Activated CD4-positive, alpha-beta memory T cell treated with anti-CD3 and anti-CD28 coated beads, Interleukin-2, amount 10 ng/mL, durations not matched to agents 7 days and 5 days (primary cell): ENCODE data around the gene MON2. TPM values are rescaled to one million over a fixed set of nuclear protein-coding genes. Genes with fewer than 3 reads are reported as not detected.

Experiments
- CTCF ChIA-PET: fragments of 350-600 bp; sonication (Branson Sonifier 250); formaldehyde crosslinking; loops from one replicate; lab custom pipeline; 2021; ENCODE audit warnings: antibody characterized with exemption, inconsistent platforms; lab: Charles Lee
- POLR2A ChIA-PET: fragments of 350-600 bp; sonication (Branson Sonifier 250); formaldehyde crosslinking; loops from one replicate; lab custom pipeline; 2021; ENCODE audit warnings: antibody characterized with exemption; lab: Charles Lee
- DNase-seq: peaks from one replicate; pipeline ENCODE4 v3.0.0-alpha.2; 2020
- H3K27ac Mint-ChIP-seq: one replicate; pipeline ENCODE4 v1.8.0; 2021; ENCODE audit warnings: mild to moderate bottlenecking, mixed read lengths
- H3K27me3 Mint-ChIP-seq: one replicate; pipeline ENCODE4 v1.8.0; 2021; ENCODE audit warnings: mixed read lengths
- H3K36me3 Mint-ChIP-seq: one replicate; pipeline ENCODE4 v1.8.0; 2021; ENCODE audit warnings: low read depth, mixed read lengths
- H3K4me1 Mint-ChIP-seq: one replicate; pipeline ENCODE4 v1.8.0; 2021; ENCODE audit warnings: mixed read lengths
- H3K4me3 Mint-ChIP-seq: one replicate; pipeline ENCODE4 v1.8.0; 2021; ENCODE audit warnings: mild to moderate bottlenecking, mixed read lengths
- H3K9me3 Mint-ChIP-seq: one replicate; pipeline ENCODE4 v1.8.0; 2021; ENCODE audit warnings: mixed read lengths
- total RNA-seq, 2 experiments: library from RNA; stranded (reverse); gene quantifications; one replicate each; pipeline ENCODE4 v1.2.3, GENCODE V29; 2021

MON2 gene
- total RNA-seq, 2 experiments from 2014 or later, result 42.0 to 45.0 TPM

GRCh38 chr12:62578726-62579125 is 112.1 kb downstream of the MON2 start:
- Mint-ChIP-seq H3K36me3 (peaks cover 17% of the 10 kb centered on the region), H3K27ac (no peak overlapping the region), H3K4me1 (peaks cover 2% of the 10 kb centered on the region), H3K27me3 (no peaks in the 10 kb centered on the region), H3K9me3 (no peaks in the 10 kb centered on the region), H3K4me3 (no peak overlapping the region)
- DNase-seq, result no peak
- POLR2A ChIA-PET, result interaction anchor here (0.7 kb wide), 1 partner anchor 43 kb away, joined by 3 read pairs; no protein-coding TSS in a partner anchor
- CTCF ChIA-PET, result interaction anchor here (0.9 to 2.4 kb wide), 4 partner anchors 10 to 219 kb away, joined by 3 to 7 read pairs (median 4); no protein-coding TSS in a partner anchor

GRCh38 chr12:62581288-62582064 is 114.8 kb downstream of the MON2 start:
- Mint-ChIP-seq H3K27ac (no peak overlapping the region), H3K9me3 (no peaks in the 10 kb centered on the region), H3K4me1 (peaks cover 2% of the 10 kb centered on the region), H3K27me3 (no peaks in the 10 kb centered on the region), H3K4me3 (no peak overlapping the region), H3K36me3 (peaks cover 13% of the 10 kb centered on the region)
- no peak for DNase-seq
- ChIA-PET POLR2A (interaction anchor here (1.0 to 1.2 kb wide), 2 partner anchors 19 to 22 kb away, joined by 3 to 5 read pairs; no protein-coding TSS in a partner anchor), CTCF (interaction anchor here (0.7 to 8.7 kb wide), 17 partner anchors 12 to 231 kb away, joined by 3 to 106 read pairs (median 4); no protein-coding TSS in a partner anchor)

GRCh38 chr12:62582065-62582366 is 115.4 kb downstream of the MON2 start:
- Mint-ChIP-seq H3K27ac (no peak overlapping the region), H3K27me3 (no peaks in the 10 kb centered on the region), H3K4me3 (no peak overlapping the region), H3K36me3 (peaks cover 14% of the 10 kb centered on the region), H3K9me3 (no peaks in the 10 kb centered on the region), H3K4me1 (peaks cover 2% of the 10 kb centered on the region)
- ChIA-PET CTCF (interaction anchor here (0.7 to 8.7 kb wide), 14 partner anchors 12 to 231 kb away, joined by 3 to 106 read pairs (median 4); no protein-coding TSS in a partner anchor), POLR2A (interaction anchor here (1.0 kb wide), 1 partner anchor 21 kb away, joined by 5 read pairs; no protein-coding TSS in a partner anchor)
- DNase-seq, result no peak

- no peak overlapping the region for H3K27ac Mint-ChIP-seq
- CTCF ChIA-PET, result interaction anchor here (1.0 to 8.7 kb wide), 2 partner anchors 146 to 212 kb away, joined by 4 to 106 read pairs; no protein-coding TSS in a partner anchor
- H3K4me1 Mint-ChIP-seq, result peaks cover 2% of the 10 kb centered on the region
- no peak overlapping the region for H3K4me3 Mint-ChIP-seq
- POLR2A ChIA-PET, result no interaction called here
- H3K27me3 Mint-ChIP-seq, result no peaks in the 10 kb centered on the region
- H3K9me3 Mint-ChIP-seq, result no peaks in the 10 kb centered on the region
- H3K36me3 Mint-ChIP-seq, result peaks cover 20% of the 10 kb centered on the region
- DNase-seq, result no peak
Observed at GRCh38 chr12:62584619-62585018, 118.0 kb downstream of the MON2 start.

GRCh38 chr12:62586850-62587249 is 120.2 kb downstream of the MON2 start:
- POLR2A ChIA-PET, result no interaction called here
- no peak for DNase-seq
- no peak overlapping the region for H3K4me3 Mint-ChIP-seq
- CTCF ChIA-PET, result interaction anchor here (8.7 kb wide), 1 partner anchor 210 kb away, joined by 106 read pairs; no protein-coding TSS in a partner anchor
- no peaks in the 10 kb centered on the region for H3K27me3 Mint-ChIP-seq
- H3K27ac Mint-ChIP-seq, result no peak overlapping the region
- peaks cover 29% of the 10 kb centered on the region for H3K36me3 Mint-ChIP-seq
- peaks cover 2% of the 10 kb centered on the region for H3K4me1 Mint-ChIP-seq
- H3K9me3 Mint-ChIP-seq, result no peaks in the 10 kb centered on the region

GRCh38 chr12:62588916-62589315 is 122.3 kb downstream of the MON2 start:
- POLR2A ChIA-PET, result interaction anchor here (1.1 kb wide), 1 partner anchor 14 kb away, joined by 8 read pairs; no protein-coding TSS in a partner anchor
- no peak for DNase-seq
- Mint-ChIP-seq H3K36me3 (peaks cover 26% of the 10 kb centered on the region), H3K27ac (no peak overlapping the region), H3K9me3 (no peaks in the 10 kb centered on the region), H3K4me3 (no peak overlapping the region), H3K4me1 (no peaks in the 10 kb centered on the region), H3K27me3 (no peaks in the 10 kb centered on the region)
- CTCF ChIA-PET, result interaction anchor here (1.0 kb wide), 1 partner anchor 11 kb away, joined by 3 read pairs; no protein-coding TSS in a partner anchor

GRCh38 chr12:62597253-62597652 is 130.6 kb downstream of the MON2 start:
- no peak for DNase-seq
- Mint-ChIP-seq H3K4me3 (no peak overlapping the region), H3K27ac (no peak overlapping the region), H3K4me1 (peaks cover 8% of the 10 kb centered on the region), H3K36me3 (peaks cover 7% of the 10 kb centered on the region), H3K27me3 (no peaks in the 10 kb centered on the region), H3K9me3 (no peaks in the 10 kb centered on the region)
- ChIA-PET POLR2A (no interaction called here), CTCF (no interaction called here)

- Mint-ChIP-seq H3K4me3 (no peak overlapping the region), H3K9me3 (no peaks in the 10 kb centered on the region), H3K4me1 (peaks cover 8% of the 10 kb centered on the region), H3K36me3 (peaks cover 5% of the 10 kb centered on the region), H3K27me3 (no peaks in the 10 kb centered on the region), H3K27ac (no peak overlapping the region)
- ChIA-PET POLR2A (no interaction called here), CTCF (interaction anchor here (1.0 kb wide), 1 partner anchor 17 kb away, joined by 3 read pairs; no protein-coding TSS in a partner anchor)
- no peak for DNase-seq
Observed at GRCh38 chr12:62598846-62599245, 132.2 kb downstream of the MON2 start.

GRCh38 chr12:62599854-62600437 is 133.3 kb downstream of the MON2 start:
- peaks cover 12% of the 10 kb centered on the region for H3K36me3 Mint-ChIP-seq
- DNase-seq, result no peak
- no peak overlapping the region for H3K4me3 Mint-ChIP-seq
- H3K27ac Mint-ChIP-seq, result no peak overlapping the region
- no peaks in the 10 kb centered on the region for H3K27me3 Mint-ChIP-seq
- POLR2A ChIA-PET, result interaction anchor here (1.1 kb wide), 1 partner anchor 19 kb away, joined by 3 read pairs; no protein-coding TSS in a partner anchor
- no peaks in the 10 kb centered on the region for H3K9me3 Mint-ChIP-seq
- peaks cover 14% of the 10 kb centered on the region for H3K4me1 Mint-ChIP-seq
- CTCF ChIA-PET, result interaction anchor here (1.0 to 4.3 kb wide), 2 partner anchors 18 to 196 kb away, joined by 3 to 30 read pairs; no protein-coding TSS in a partner anchor

GRCh38 chr12:62601765-62602164 is 135.1 kb downstream of the MON2 start:
- CTCF ChIA-PET, result interaction anchor here (0.6 to 4.3 kb wide), 4 partner anchors 18 to 197 kb away, joined by 3 to 30 read pairs (median 4); partner anchors contain the start of gene MON2

GRCh38 chr12:62602255-62603060 is 135.8 kb downstream of the MON2 start:
- Mint-ChIP-seq H3K4me1 (peaks cover 36% of the 10 kb centered on the region), H3K27ac (peak overlapping the region; percentile 97), H3K36me3 (peaks cover 18% of the 10 kb centered on the region), H3K4me3 (peak overlapping the region; percentile 90), H3K27me3 (no peaks in the 10 kb centered on the region), H3K9me3 (no peaks in the 10 kb centered on the region)
- ChIA-PET POLR2A (interaction anchor here (0.7 to 3.6 kb wide), 25 partner anchors 10 to 343 kb away, joined by 3 to 40 read pairs (median 5); partner anchors contain the start of genes MON2 and USP15), CTCF (interaction anchor here (0.6 to 4.3 kb wide), 8 partner anchors 9 to 196 kb away, joined by 3 to 30 read pairs (median 6); partner anchors contain the start of gene MON2)
- peak; percentile 88 for DNase-seq

More at GRCh38 chr12:62601765-62602164, 135.1 kb downstream of the MON2 start:
- no peak for DNase-seq
- H3K9me3 Mint-ChIP-seq, result no peaks in the 10 kb centered on the region
- POLR2A ChIA-PET, result interaction anchor here (0.6 to 3.6 kb wide), 10 partner anchors 9 to 342 kb away, joined by 3 to 40 read pairs (median 19); partner anchors contain the start of genes MON2 and USP15
- peak overlapping the region; percentile 90 for H3K4me3 Mint-ChIP-seq
- H3K4me1 Mint-ChIP-seq, result peaks cover 32% of the 10 kb centered on the region
- no peaks in the 10 kb centered on the region for H3K27me3 Mint-ChIP-seq
- H3K27ac Mint-ChIP-seq, result peak overlapping the region; percentile 97
- peaks cover 19% of the 10 kb centered on the region for H3K36me3 Mint-ChIP-seq
